ENCODE measurements around the gene SULT1A2.
"Not testable (repeated sequence)": the region's sequence is repeated elsewhere in the genome, so short reads cannot be mapped to it uniquely, and the experiment has no call there.

Gene SULT1A2
- 0 to 0.15 (median 0) reads per million in 4 donors for total RNA-seq

- no peak for DNase-seq
Measured at GRCh38 chr16:28596840-28597691, at the start of gene SULT1A2. TSS of gene SULT1A2 (minus strand) at chr16:28597050. CDS start at chr16:28595930, 1,120 bp downstream.

- DNase-seq, result not testable (repeated sequence)
Measured at GRCh38 chr16:28639959-28640358, 43.1 kb upstream of the SULT1A2 start.

GRCh38 chr16:28638359-28638758, 41.5 kb upstream of the SULT1A2 start:
- not testable (repeated sequence) for DNase-seq

GRCh38 chr16:28637765-28638164, 40.9 kb upstream of the SULT1A2 start, which contains the start of gene NPIPB8:
TSS of gene NPIPB8 (plus strand) at chr16:28638065. CDS start at chr16:28638361, 296 bp downstream.
- DNase-seq, result not testable (repeated sequence)

- not testable (repeated sequence) for DNase-seq
Measured at GRCh38 chr16:28636093-28636823, 39.4 kb upstream of the SULT1A2 start.

GRCh38 chr16:28630905-28631304, 34.1 kb upstream of the SULT1A2 start:
- not testable (repeated sequence) for DNase-seq

GRCh38 chr16:28623172-28623711, 26.4 kb upstream of the SULT1A2 start:
- peak in 4 of 5 donors; percentile 19 to 69 (median 52) for DNase-seq

- not testable (repeated sequence) for DNase-seq
Measured at GRCh38 chr16:28622532-28623171, 25.8 kb upstream of the SULT1A2 start.

GRCh38 chr16:28621481-28622155, 24.8 kb upstream of the SULT1A2 start:
- no peak for DNase-seq

GRCh38 chr16:28620316-28620715, 23.5 kb upstream of the SULT1A2 start:
- not testable (repeated sequence) for DNase-seq

- no peak for DNase-seq
Measured at GRCh38 chr16:28617874-28618273, 21.0 kb upstream of the SULT1A2 start.

GRCh38 chr16:28616636-28617035, 19.8 kb upstream of the SULT1A2 start:
- no peak for DNase-seq

GRCh38 chr16:28616224-28616577, 19.4 kb upstream of the SULT1A2 start:
- not testable (repeated sequence) for DNase-seq

- DNase-seq, result peak in 1 of 5 donors; percentile 5
Measured at GRCh38 chr16:28615486-28616223, 18.8 kb upstream of the SULT1A2 start.

- not testable (repeated sequence) for DNase-seq
Measured at GRCh38 chr16:28614561-28614960, 17.7 kb upstream of the SULT1A2 start.

GRCh38 chr16:28613912-28614311, 17.1 kb upstream of the SULT1A2 start:
- not testable (repeated sequence) for DNase-seq

- not testable (repeated sequence) for DNase-seq
Measured at GRCh38 chr16:28612359-28613280, 15.8 kb upstream of the SULT1A2 start.

- no peak for DNase-seq
Measured at GRCh38 chr16:28610595-28611191, 13.8 kb upstream of the SULT1A2 start.
